T-helper 2 cell treated with Interferon-gamma antibody and Interleukin-4, amounts not matched to agents 100 ng/mL and 5 ng/mL, for 36 hours (primary cell): ENCODE results near the gene TMEM143. TPM values are rescaled to one million over a fixed set of nuclear protein-coding genes. Genes with fewer than 3 reads are reported as not detected.

Experiments
- intact Hi-C: fragments of 100-400 bp; cut with micrococcal nuclease; formaldehyde crosslinking; loops from one replicate; pipeline ENCODE4 v1.15.1; 2023
- total RNA-seq: library from RNA; stranded (reverse); gene quantifications from 2 replicates; pipeline ENCODE4 v1.2.3, GENCODE V29; 2022

TMEM143 gene
- total RNA-seq, 1 donor from 2014 or later, result 17.6 TPM

DNA sequence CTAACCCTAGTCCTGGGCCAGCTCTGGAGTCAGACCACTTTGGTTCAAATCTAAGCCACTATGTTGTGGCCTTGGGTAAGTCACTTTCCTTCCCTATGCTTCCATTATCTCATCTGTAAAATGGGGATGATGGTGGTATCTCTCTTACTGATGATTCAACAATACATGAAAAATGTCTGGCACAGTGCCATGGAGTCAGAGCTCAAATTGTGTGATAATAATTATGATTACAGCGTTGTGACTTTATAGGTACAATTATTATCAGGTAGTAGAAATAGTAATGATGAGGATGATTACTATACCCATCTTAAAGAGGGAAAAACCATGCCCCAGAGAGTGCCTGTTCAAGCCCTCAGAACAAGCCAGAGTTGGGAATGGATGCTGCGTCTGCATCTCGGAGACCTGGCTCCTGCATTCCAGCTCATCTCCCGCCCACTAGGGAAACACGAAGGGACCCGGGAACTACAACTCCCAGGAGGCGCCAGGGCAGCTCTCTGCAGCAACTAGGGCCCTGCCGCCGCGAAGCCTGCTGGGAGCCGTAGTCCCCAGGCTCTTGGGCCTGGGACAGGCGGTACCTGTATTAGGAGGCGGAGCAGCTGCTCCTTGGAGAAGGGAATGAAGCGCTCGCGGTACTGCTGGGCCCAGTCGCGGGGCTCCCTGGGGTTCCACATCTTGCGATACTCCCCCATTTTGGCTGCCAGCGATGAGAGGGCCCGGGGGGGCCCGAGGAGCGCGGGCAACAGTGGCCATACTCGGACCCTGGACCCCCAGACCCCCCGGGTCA is 832 bp downstream of the TMEM143 start:
- intact Hi-C loops, result loop anchor here (1.0 to 5.0 kb wide), 8 partner anchors 33 to 1506 kb away; partner anchors contain the start of genes CARD8, CYTH2, DBP and LMTK3

GRCh38 chr19:48361912-48362311 is 1.8 kb downstream of the TMEM143 start:
- intact Hi-C loops, result loop anchor here (2.0 to 5.0 kb wide), 5 partner anchors 105 to 1505 kb away; partner anchors contain the start of genes CARD8, DBP, LMTK3 and RPL18

DNA sequence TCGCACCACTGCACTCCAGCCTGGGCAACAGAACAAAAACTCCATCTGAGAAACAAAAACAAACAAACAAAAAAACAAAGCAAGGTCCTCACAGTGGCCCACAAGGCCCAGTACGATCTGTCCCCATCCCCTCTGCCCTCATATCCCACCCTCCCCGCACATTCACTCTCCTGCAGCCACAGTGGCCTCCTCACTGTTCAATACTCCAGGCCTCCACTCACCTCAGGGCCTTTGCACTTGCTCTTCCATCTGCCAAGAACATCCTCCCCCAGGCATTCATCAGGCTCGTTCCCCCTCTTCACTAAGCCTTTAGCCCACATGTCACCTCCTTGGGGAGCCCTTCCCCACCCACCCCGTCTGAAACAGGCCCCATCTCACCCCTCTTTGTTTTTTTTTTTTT is 4.6 kb downstream of the TMEM143 start:
- intact Hi-C loops, result no loop called here

- intact Hi-C loops, result no loop called here
These were observed 8.3 kb downstream of the TMEM143 start for GRCh38 chr19:48355365-48355954.

- intact Hi-C loops, result no loop called here
These were observed 9.3 kb downstream of the TMEM143 start for GRCh38 chr19:48354332-48354992.

DNA sequence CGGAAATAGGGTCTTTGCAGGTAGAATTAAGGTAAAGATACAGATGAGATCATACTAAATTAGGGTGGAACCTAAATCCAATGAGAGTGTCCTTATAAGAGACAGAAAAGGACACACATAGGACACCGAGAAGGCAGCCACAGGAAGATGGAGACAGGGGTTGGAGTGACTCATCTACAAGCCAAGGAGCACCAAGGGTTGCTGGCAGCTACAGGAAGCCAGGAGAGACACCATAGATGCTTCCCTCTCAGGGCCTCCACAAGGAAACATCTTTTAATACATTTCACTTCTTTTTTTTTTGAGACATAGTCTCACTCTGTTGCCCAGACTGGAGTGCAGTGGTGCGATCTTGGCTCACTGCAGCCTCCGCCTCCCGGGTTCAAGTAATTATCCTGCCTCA is 10.1 kb downstream of the TMEM143 start:
- intact Hi-C loops, result no loop called here

GRCh38 chr19:48351341-48351752 is 12.4 kb downstream of the TMEM143 start:
- intact Hi-C loops, result no loop called here

GRCh38 chr19:48350856-48351255 is 12.9 kb downstream of the TMEM143 start:
- intact Hi-C loops, result no loop called here

DNA sequence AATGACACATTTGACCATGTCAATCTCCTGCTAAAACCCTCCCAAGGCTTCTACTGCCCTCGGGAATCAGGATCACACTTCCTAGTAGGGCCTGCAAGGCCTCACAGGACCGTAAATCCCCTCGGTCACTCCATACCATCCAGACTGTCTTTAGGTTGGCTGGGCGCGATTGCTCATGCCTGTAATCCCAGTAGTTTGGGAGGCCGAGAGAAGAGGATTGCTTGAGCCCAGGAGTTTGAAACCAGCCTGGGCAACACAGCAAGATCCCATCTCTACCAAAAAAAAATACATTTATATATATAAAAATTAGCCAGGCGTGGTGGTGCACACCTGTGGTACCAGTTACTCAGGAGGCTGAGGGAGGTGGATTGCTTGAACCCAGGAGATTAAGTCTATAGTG is 15.0 kb downstream of the TMEM143 start:
- intact Hi-C loops, result no loop called here

DNA sequence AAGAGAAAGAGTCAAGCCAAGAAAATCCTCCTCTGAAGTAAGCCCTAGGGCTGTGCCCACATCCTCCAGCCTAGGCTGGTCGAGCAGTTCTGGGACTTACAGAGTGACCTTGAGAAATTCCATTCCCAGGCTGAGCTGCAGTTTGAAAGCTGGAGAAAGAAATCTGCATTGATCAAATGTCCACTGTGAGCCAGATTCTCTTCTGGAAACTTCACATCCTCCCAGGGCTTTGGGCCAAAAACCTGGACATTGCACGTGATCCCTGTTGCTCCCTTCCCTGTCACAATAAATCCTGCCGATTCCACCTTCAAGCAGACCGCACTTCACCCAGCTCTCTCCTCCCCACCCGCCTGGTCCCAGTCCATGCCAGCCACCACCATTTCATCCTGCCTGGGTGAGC is 15.7 kb downstream of the TMEM143 start:
- intact Hi-C loops, result no loop called here

- intact Hi-C loops, result no loop called here
These were observed 17.5 kb downstream of the TMEM143 start for GRCh38 chr19:48346191-48346590.

- intact Hi-C loops, result no loop called here
These were observed 18.8 kb downstream of the TMEM143 start for GRCh38 chr19:48344892-48345291.

DNA sequence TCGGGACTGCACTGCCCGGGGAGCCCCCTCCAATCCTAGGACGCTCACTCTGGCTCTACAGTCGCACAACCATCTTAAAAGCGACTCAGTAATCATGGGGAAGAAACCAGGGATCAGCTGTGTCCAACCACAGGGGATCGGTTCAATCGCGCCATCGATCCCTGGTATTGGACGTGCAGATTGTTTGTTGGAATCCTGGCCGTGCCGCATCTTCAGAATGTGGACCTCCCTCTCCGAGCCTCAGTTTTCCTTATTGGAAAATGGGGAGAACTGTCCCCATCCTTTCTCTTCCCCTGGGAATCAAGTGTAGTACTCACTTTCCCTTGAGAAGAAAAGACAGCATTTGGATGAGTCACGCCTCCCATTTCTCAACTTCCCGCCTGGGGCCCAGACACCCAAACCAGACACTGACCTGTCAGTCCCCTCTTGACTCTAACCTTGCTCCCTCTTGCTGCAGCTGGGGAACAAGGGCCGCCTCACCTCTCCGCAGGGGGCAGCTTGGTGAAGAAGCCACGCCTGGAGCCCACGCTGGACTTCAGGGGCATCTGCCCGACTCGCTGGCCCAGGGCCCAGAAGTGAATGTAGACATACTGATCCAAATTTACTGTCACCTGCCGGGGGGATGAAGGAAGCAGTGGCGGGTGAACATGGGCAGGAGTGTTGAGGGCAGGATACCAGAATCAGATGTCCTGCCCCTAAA is 20.7 kb downstream of the TMEM143 start:
- intact Hi-C loops, result no loop called here

DNA sequence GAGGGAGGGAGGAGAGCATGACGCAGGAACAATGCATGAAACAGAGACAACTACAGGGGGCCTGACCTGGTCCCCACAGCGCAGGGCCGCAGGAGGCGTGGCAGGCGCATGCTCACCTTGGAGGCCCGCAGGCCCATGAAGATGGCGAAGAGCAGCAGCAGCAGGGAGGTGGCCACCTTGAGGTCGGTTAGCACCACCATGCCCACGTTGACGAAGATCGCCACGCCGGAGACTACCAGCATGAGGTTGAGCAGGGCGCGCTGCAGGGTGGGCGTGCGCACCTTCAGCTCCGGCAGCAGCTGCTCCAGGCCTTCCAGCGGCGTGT is 21.4 kb downstream of the TMEM143 start:
- intact Hi-C loops, result no loop called here

DNA sequence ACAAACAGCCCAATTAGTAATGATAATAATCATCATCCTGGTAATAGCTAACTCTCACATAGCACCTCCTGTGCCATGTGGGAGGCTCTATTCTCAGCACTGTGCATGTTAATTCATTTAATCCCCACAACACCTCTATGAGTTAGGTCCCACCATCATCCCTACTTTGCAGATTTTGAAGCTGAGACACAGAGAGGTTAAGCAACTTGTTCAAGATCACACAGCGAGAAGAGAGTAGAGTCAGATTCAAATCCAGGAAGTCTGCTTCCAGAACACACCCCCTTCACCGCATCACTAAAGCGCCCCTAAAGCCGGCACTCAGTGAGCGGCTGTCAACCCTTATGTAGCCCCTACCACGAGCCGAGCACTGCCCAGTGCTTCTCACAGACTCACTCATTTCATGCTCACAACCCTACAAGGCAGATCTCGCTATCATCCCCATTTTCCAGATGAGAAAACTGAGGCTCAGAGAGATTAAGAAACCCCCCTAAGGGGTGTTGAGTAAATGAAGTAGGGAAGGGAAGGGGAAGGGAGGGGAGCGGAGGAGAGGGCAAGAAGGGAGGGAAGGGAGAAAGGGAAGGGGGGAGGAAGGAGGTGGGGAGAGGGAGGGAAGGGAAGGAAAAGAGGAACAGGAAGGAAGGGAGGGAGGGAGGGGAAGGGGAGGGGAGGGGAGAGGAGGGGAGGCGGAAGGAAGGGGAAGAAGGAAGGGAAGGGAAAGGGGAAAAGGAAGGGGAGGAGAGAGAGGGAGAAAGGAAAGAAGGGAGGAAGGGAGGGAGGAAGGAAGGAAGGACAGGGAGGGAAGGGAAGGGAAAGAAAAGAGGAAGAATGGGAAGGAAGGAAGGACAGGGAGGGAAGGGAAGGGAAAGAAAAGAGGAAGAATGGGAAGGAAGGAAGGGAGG is 22.0 kb downstream of the TMEM143 start:
- intact Hi-C loops, result no loop called here

GRCh38 chr19:48340995-48341394 is 22.7 kb downstream of the TMEM143 start:
- intact Hi-C loops, result no loop called here

- intact Hi-C loops, result no loop called here
These were observed 24.8 kb downstream of the TMEM143 start for GRCh38 chr19:48338802-48339503.

DNA sequence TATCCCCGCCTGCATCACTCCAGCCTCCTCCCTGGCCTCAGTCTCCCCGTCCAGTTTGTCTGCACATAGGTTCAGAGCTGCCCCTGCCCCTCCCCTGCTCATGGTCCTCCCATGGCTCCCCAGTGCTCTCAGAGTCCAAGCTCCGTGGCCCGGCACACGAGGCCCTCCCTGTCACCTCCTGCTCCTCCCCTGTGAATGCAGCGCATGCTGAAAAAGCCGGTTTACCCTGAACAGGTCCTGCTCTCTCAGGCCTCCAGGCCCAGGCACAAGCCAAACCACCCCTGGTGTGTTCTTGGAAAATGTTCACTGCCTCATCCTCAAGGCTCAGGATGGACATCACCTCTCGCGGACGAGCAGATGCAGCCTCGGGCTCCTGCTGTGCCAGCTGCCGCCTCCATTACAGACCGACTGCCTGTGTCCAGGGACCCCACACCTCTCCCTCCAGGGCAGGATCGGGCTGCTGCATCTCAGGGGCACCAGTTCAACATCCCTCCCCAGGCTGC is 25.4 kb downstream of the TMEM143 start:
- intact Hi-C loops, result no loop called here

- intact Hi-C loops, result loop anchor here (1.0 to 5.0 kb wide), 3 partner anchors 12 to 114 kb away; partner anchors contain the start of genes CARD8 and GRWD1
These were observed 30.0 kb downstream of the TMEM143 start for GRCh38 chr19:48333467-48334384.
